ENCODE measurements around the gene LSM4.

LSM4 gene

GRCh38 chr19:18340990-18341868 lies 18.4 kb upstream of the LSM4 start:
- no peak overlapping the region for H3K4ac ChIP-seq (ENCODE audit: low read depth, low read length)
- no peak overlapping the region for H2BK120ac ChIP-seq (ENCODE audit: insufficient read depth, low read length, poor library complexity)
- no peaks in the 10 kb centered on the region for H3K36me3 ChIP-seq (ENCODE audit: control insufficient read depth in 1 of 2, insufficient read depth in 2 of 2, low read length in 2 of 2)
- peak overlapping the region; percentile 27 for H2AFZ ChIP-seq (ENCODE audit: insufficient read depth, low read length, poor library complexity)
- no peak overlapping the region for H4K12ac ChIP-seq (ENCODE audit: low read depth, low read length)
- H3K27me3 ChIP-seq (ENCODE audit: insufficient read depth, low read length) = no peaks in the 10 kb centered on the region
- H3K4me3 ChIP-seq (ENCODE audit: low read depth, low read length) = peak overlapping the region; percentile 83
- no peak overlapping the region for H3K23ac ChIP-seq (ENCODE audit: low read length)
- H3K14ac ChIP-seq (ENCODE audit: low read length) = no peak overlapping the region
- H3K18ac ChIP-seq (ENCODE audit: low read length) = no peak overlapping the region
- H3K27ac ChIP-seq (ENCODE audit: low read depth, low read length) = no peak overlapping the region
- DNase-seq = no peak
- no CpG with 5 or more reads among the region's 18 CpGs for WGBS (ENCODE audit: extremely low coverage, insufficient coverage, insufficient read length)
- H3K79me2 ChIP-seq (ENCODE audit: control insufficient read depth, insufficient read depth, low read length, poor library complexity) = no peaks in the 10 kb centered on the region
- peak overlapping the region; percentile 56 for H4K91ac ChIP-seq (ENCODE audit: low read depth, low read length)
- no peak overlapping the region for H2AK5ac ChIP-seq (ENCODE audit: low read length)
- H2BK5ac ChIP-seq (ENCODE audit: low read depth, low read length, poor library complexity) = no peak overlapping the region
- no peak overlapping the region for H3K9ac ChIP-seq (ENCODE audit: low read length)
- H2BK12ac ChIP-seq (ENCODE audit: low read length) = no peak overlapping the region
- peak overlapping the region; percentile 91 for H3K4me2 ChIP-seq (ENCODE audit: low read length)
- peaks cover 5% of the 10 kb centered on the region for H3K79me1 ChIP-seq (ENCODE audit: low read length)
- no peaks in the 10 kb centered on the region for H3K9me3 ChIP-seq (ENCODE audit: insufficient read depth, low read depth, low read length)
- no peak overlapping the region for H4K8ac ChIP-seq (ENCODE audit: low read depth, low read length)
- H3K4me1 ChIP-seq (ENCODE audit: control insufficient read depth in 1 of 2, insufficient read depth in 2 of 2, low read length in 2 of 2) = peaks cover 10 to 15% of the 10 kb centered on the region in 2 experiments

- no peaks in the 10 kb centered on the region for H3K79me2 ChIP-seq (ENCODE audit: control insufficient read depth, insufficient read depth, low read length, poor library complexity)
- H3K36me3 ChIP-seq (ENCODE audit: control insufficient read depth in 1 of 2, insufficient read depth in 2 of 2, low read length in 2 of 2) = no peaks in the 10 kb centered on the region
- H2AK5ac ChIP-seq (ENCODE audit: low read length) = peak within 1 kb of the TSS; percentile 61
- peaks cover 10 to 15% of the 10 kb centered on the region in 2 experiments for H3K4me1 ChIP-seq (ENCODE audit: control insufficient read depth in 1 of 2, insufficient read depth in 2 of 2, low read length in 2 of 2)
- H4K8ac ChIP-seq (ENCODE audit: low read depth, low read length) = peak within 1 kb of the TSS; percentile 31
- H3K9ac ChIP-seq (ENCODE audit: low read length) = peak within 1 kb of the TSS; percentile 4
- H3K9me3 ChIP-seq (ENCODE audit: insufficient read depth, low read depth, low read length) = no peaks in the 10 kb centered on the region
- H3K4me2 ChIP-seq (ENCODE audit: low read length) = peak within 1 kb of the TSS; percentile 91
- peak within 1 kb of the TSS; percentile 72 for H2AFZ ChIP-seq (ENCODE audit: insufficient read depth, low read length, poor library complexity)
- no CpG with 5 or more reads among the region's 69 CpGs for WGBS (ENCODE audit: extremely low coverage, insufficient coverage, insufficient read length)
- peak within 1 kb of the TSS; percentile 47 for H3K14ac ChIP-seq (ENCODE audit: low read length)
- no peak within 1 kb of the TSS for H2BK5ac ChIP-seq (ENCODE audit: low read depth, low read length, poor library complexity)
- peak within 1 kb of the TSS; percentile 72 for H2BK12ac ChIP-seq (ENCODE audit: low read length)
- DNase-seq = peak; percentile 43 to 70
- peak within 1 kb of the TSS; percentile 83 for H3K4me3 ChIP-seq (ENCODE audit: low read depth, low read length)
- H4K91ac ChIP-seq (ENCODE audit: low read depth, low read length) = peak within 1 kb of the TSS; percentile 56
- H3K79me1 ChIP-seq (ENCODE audit: low read length) = peaks cover 5% of the 10 kb centered on the region
- H3K4ac ChIP-seq (ENCODE audit: low read depth, low read length) = peak within 1 kb of the TSS; percentile 56
- no peak within 1 kb of the TSS for H3K23ac ChIP-seq (ENCODE audit: low read length)
- no peaks in the 10 kb centered on the region for H3K27me3 ChIP-seq (ENCODE audit: insufficient read depth, low read length)
- H3K27ac ChIP-seq (ENCODE audit: low read depth, low read length) = no peak within 1 kb of the TSS
- H2BK120ac ChIP-seq (ENCODE audit: insufficient read depth, low read length, poor library complexity) = no peak within 1 kb of the TSS
- peak within 1 kb of the TSS; percentile 3 for H3K18ac ChIP-seq (ENCODE audit: low read length)
- H4K12ac ChIP-seq (ENCODE audit: low read depth, low read length) = no peak within 1 kb of the TSS
These were observed 17.5 kb upstream of the LSM4 start, which contains the start of gene PGPEP1 for GRCh38 chr19:18340190-18340989. Gene PGPEP1 (plus strand): TSS chr19:18340598. CDS start chr19:18340682, 84 bp downstream.

GRCh38 chr19:18339723-18340122 lies 16.8 kb upstream of the LSM4 start:
- no peaks in the 10 kb centered on the region for H3K36me3 ChIP-seq (ENCODE audit: control insufficient read depth in 1 of 2, insufficient read depth in 2 of 2, low read length in 2 of 2)
- peak overlapping the region; percentile 56 for H3K4ac ChIP-seq (ENCODE audit: low read depth, low read length)
- no peak for DNase-seq
- peak overlapping the region; percentile 47 for H3K14ac ChIP-seq (ENCODE audit: low read length)
- no peaks in the 10 kb centered on the region for H3K9me3 ChIP-seq (ENCODE audit: insufficient read depth, low read depth, low read length)
- H3K4me3 ChIP-seq (ENCODE audit: low read depth, low read length) = no peak overlapping the region
- H4K8ac ChIP-seq (ENCODE audit: low read depth, low read length) = peak overlapping the region; percentile 31
- H3K79me1 ChIP-seq (ENCODE audit: low read length) = peaks cover 5% of the 10 kb centered on the region
- H2BK12ac ChIP-seq (ENCODE audit: low read length) = peak overlapping the region; percentile 72
- H3K4me2 ChIP-seq (ENCODE audit: low read length) = peak overlapping the region; percentile 91
- no peak overlapping the region for H4K12ac ChIP-seq (ENCODE audit: low read depth, low read length)
- H2AK5ac ChIP-seq (ENCODE audit: low read length) = peak overlapping the region; percentile 61
- H4K91ac ChIP-seq (ENCODE audit: low read depth, low read length) = peak overlapping the region; percentile 16
- no peak overlapping the region for H3K23ac ChIP-seq (ENCODE audit: low read length)
- no peak overlapping the region for H2AFZ ChIP-seq (ENCODE audit: insufficient read depth, low read length, poor library complexity)
- H3K79me2 ChIP-seq (ENCODE audit: control insufficient read depth, insufficient read depth, low read length, poor library complexity) = no peaks in the 10 kb centered on the region
- H3K9ac ChIP-seq (ENCODE audit: low read length) = no peak overlapping the region
- no CpG with 5 or more reads among the region's 6 CpGs for WGBS (ENCODE audit: extremely low coverage, insufficient coverage, insufficient read length)
- H3K18ac ChIP-seq (ENCODE audit: low read length) = no peak overlapping the region
- H3K27ac ChIP-seq (ENCODE audit: low read depth, low read length) = no peak overlapping the region
- H3K4me1 ChIP-seq (ENCODE audit: control insufficient read depth in 1 of 2, insufficient read depth in 2 of 2, low read length in 2 of 2) = peaks cover 10 to 15% of the 10 kb centered on the region in 2 experiments
- H2BK120ac ChIP-seq (ENCODE audit: insufficient read depth, low read length, poor library complexity) = no peak overlapping the region
- H3K27me3 ChIP-seq (ENCODE audit: insufficient read depth, low read length) = no peaks in the 10 kb centered on the region
- H2BK5ac ChIP-seq (ENCODE audit: low read depth, low read length, poor library complexity) = no peak overlapping the region

GRCh38 chr19:18338541-18338940 lies 15.7 kb upstream of the LSM4 start:
- H3K9me3 ChIP-seq (ENCODE audit: insufficient read depth, low read depth, low read length) = no peaks in the 10 kb centered on the region
- no peak overlapping the region for H3K18ac ChIP-seq (ENCODE audit: low read length)
- no peak overlapping the region for H3K4me3 ChIP-seq (ENCODE audit: low read depth, low read length)
- no peak overlapping the region for H4K91ac ChIP-seq (ENCODE audit: low read depth, low read length)
- H2AK5ac ChIP-seq (ENCODE audit: low read length) = no peak overlapping the region
- no peak for DNase-seq
- H2BK12ac ChIP-seq (ENCODE audit: low read length) = no peak overlapping the region
- no peak overlapping the region for H4K12ac ChIP-seq (ENCODE audit: low read depth, low read length)
- no peak overlapping the region for H2BK5ac ChIP-seq (ENCODE audit: low read depth, low read length, poor library complexity)
- peaks cover 14 to 17% of the 10 kb centered on the region in 2 experiments for H3K4me1 ChIP-seq (ENCODE audit: control insufficient read depth in 1 of 2, insufficient read depth in 2 of 2, low read length in 2 of 2)
- H3K79me2 ChIP-seq (ENCODE audit: control insufficient read depth, insufficient read depth, low read length, poor library complexity) = no peaks in the 10 kb centered on the region
- peaks cover 8% of the 10 kb centered on the region for H3K79me1 ChIP-seq (ENCODE audit: low read length)
- H4K8ac ChIP-seq (ENCODE audit: low read depth, low read length) = no peak overlapping the region
- no peak overlapping the region for H3K27ac ChIP-seq (ENCODE audit: low read depth, low read length)
- no peaks in the 10 kb centered on the region for H3K27me3 ChIP-seq (ENCODE audit: insufficient read depth, low read length)
- H3K23ac ChIP-seq (ENCODE audit: low read length) = no peak overlapping the region
- H2BK120ac ChIP-seq (ENCODE audit: insufficient read depth, low read length, poor library complexity) = no peak overlapping the region
- H3K14ac ChIP-seq (ENCODE audit: low read length) = no peak overlapping the region
- no peak overlapping the region for H3K4me2 ChIP-seq (ENCODE audit: low read length)
- WGBS (ENCODE audit: extremely low coverage, insufficient coverage, insufficient read length) = no CpG with 5 or more reads among the region's 9 CpGs
- H2AFZ ChIP-seq (ENCODE audit: insufficient read depth, low read length, poor library complexity) = no peak overlapping the region
- no peak overlapping the region for H3K9ac ChIP-seq (ENCODE audit: low read length)
- H3K4ac ChIP-seq (ENCODE audit: low read depth, low read length) = no peak overlapping the region
- H3K36me3 ChIP-seq (ENCODE audit: control insufficient read depth in 1 of 2, insufficient read depth in 2 of 2, low read length in 2 of 2) = no peaks in the 10 kb centered on the region

All from trophoblast cell (in vitro differentiated cells and primary cell).